GM12878 (cell line): ENCODE measurements around the gene TFF2. TPM values are rescaled to one million over a fixed set of nuclear protein-coding genes. Genes with fewer than 3 reads are reported as not detected.

Source experiments
- ATAC-seq: fragments of 200-7000 bp; cut with Tn5 transposase; 3 replicates; pipeline ENCODE4 v1.9.1; 2020; ENCODE audit warnings: mild to moderate bottlenecking, moderate library complexity
- BruUV-seq: library from RNA; stranded (reverse); fragments of 400-500 nt; replicated peaks from 2 replicates; lab custom pipeline; 2021; lab: Mats Ljungman, UMichigan
- CTCF ChIA-PET: fragments of 300-600 bp; sonication (Branson Sonifier 250); formaldehyde crosslinking; extraction: SDS; loops from one replicate; lab custom pipeline; 2021; ENCODE audit warnings: inconsistent platforms; lab: Yijun Ruan, JAX
- POLR2A ChIA-PET: fragments of 350-600 bp; formaldehyde crosslinking; extraction: SDS; loops from one replicate; lab custom pipeline; 2021; ENCODE audit warnings: inconsistent platforms; lab: Charles Lee
- RAD21 ChIA-PET: fragments of 300-600 bp; sonication (Branson Sonifier 250); formaldehyde crosslinking; loops from one replicate; lab custom pipeline; 2023; ENCODE audit warnings: antibody characterized with exemption; ENCODE audit not compliant: unreplicated experiment; lab: Charles Lee
- SMC1A ChIA-PET: fragments of 300-600 bp; sonication (Branson Sonifier 250); formaldehyde crosslinking; loops from one replicate; lab custom pipeline; 2023; ENCODE audit not compliant: unreplicated experiment, uncharacterized antibody; lab: Charles Lee
- DNase-seq: peaks from one replicate; pipeline ENCODE4 v3.0.0-alpha.2; 2011; ENCODE audit warnings: low read depth, low spot score
- FAIRE-seq: peaks from 3 replicates; lab custom pipeline; 2011; peaks lifted over from hg19 to GRCh38; lab: Jason Lieb, UNC
- H2AFZ ChIP-seq: 2 replicates; pipeline ENCODE4 v1.6.0; 2011; ENCODE audit warnings: low read depth, low read length, control low read depth; ENCODE audit not compliant: control insufficient read depth
- H3K27ac ChIP-seq: 2 replicates; pipeline ENCODE4 v1.5.1; 2011; ENCODE audit warnings: control low read depth; ENCODE audit not compliant: control insufficient read depth, insufficient read depth
- H3K27me3 ChIP-seq, 2 experiments: replicated peaks in 1 of 2; 2 replicates each; pipeline versions ENCODE4 v1.6.0 to v1.6.1; 2011; ENCODE audit warnings: low read length in 1 of 2; ENCODE audit not compliant: control insufficient read depth in 2 of 2, insufficient read depth in 2 of 2
- H3K36me3 ChIP-seq, 2 experiments: 2 replicates each; pipeline ENCODE4 v1.5.1; 2011; ENCODE audit warnings: low read length in 1 of 2; ENCODE audit not compliant: control insufficient read depth in 2 of 2, insufficient read depth in 2 of 2
- H3K4me1 ChIP-seq: 2 replicates; pipeline ENCODE4 v1.6.1; 2011; ENCODE audit warnings: mild to moderate bottlenecking, low read length, moderate library complexity, mixed read lengths; ENCODE audit not compliant: control insufficient read depth, insufficient read depth
- H3K4me2 ChIP-seq: 2 replicates; pipeline ENCODE4 v1.6.0; 2011; ENCODE audit warnings: control low read depth; ENCODE audit not compliant: control insufficient read depth, insufficient read depth
- H3K4me3 ChIP-seq: fragments of 200-600 bp; sonication (generic); 2 replicates; pipeline ENCODE4 v1.5.1; 2016
- H3K79me2 ChIP-seq: 2 replicates; pipeline ENCODE4 v1.6.0; 2011; ENCODE audit warnings: low read length; ENCODE audit not compliant: control insufficient read depth, insufficient read depth
- H3K9ac ChIP-seq: 2 replicates; pipeline ENCODE4 v1.8.0; 2011; ENCODE audit warnings: low read length, control low read depth, mixed read lengths; ENCODE audit not compliant: control insufficient read depth, insufficient read depth
- H3K9me3 ChIP-seq: replicated peaks from 3 replicates; pipeline ENCODE4 v1.5.1; 2011; ENCODE audit warnings: mild to moderate bottlenecking, low read length; ENCODE audit not compliant: control insufficient read depth, insufficient read depth
- H4K20me1 ChIP-seq: 2 replicates; pipeline ENCODE4 v1.6.0; 2011; ENCODE audit not compliant: control insufficient read depth, insufficient read depth
- BMI1 ChIP-seq: fragments of 450-650 bp; IDR thresholded peaks from 2 replicates; pipeline ENCODE4 v1.6.1; 2016; ENCODE audit warnings: mild to moderate bottlenecking, moderate library complexity, borderline replicate concordance
- NRF1 ChIP-seq: conservative IDR thresholded peaks from 2 replicates; pipeline ENCODE4 v1.6.1; 2011; ENCODE audit warnings: mild to moderate bottlenecking, low read depth, low read length, improper control_type of control experiment
- PAX5 ChIP-seq: IDR thresholded peaks from 2 replicates; pipeline ENCODE4 v1.6.1; 2011; ENCODE audit warnings: low read depth, low read length, borderline replicate concordance
- POLR2AphosphoS2 ChIP-seq: IDR thresholded peaks from 2 replicates; pipeline ENCODE4 v1.6.1; 2011; ENCODE audit warnings: low read depth, mild to moderate bottlenecking, low read length, improper control_type of control experiment, moderate library complexity
- RCOR1 ChIP-seq: conservative IDR thresholded peaks from 2 replicates; pipeline ENCODE4 v1.6.1; 2012; ENCODE audit warnings: low read depth, low read length, improper control_type of control experiment
- WRNIP1 ChIP-seq: IDR thresholded peaks from 2 replicates; pipeline ENCODE4 v1.6.1; 2011; ENCODE audit warnings: low read depth, low read length, improper control_type of control experiment, borderline replicate concordance
- WGBS: methylation state at CpG from one replicate; pipeline ENCODE4 v1.1.6; 2016; ENCODE audit warnings: low lambda C conversion rate; ENCODE audit not compliant: insufficient replicate concordance, insufficient coverage; ENCODE audit errors: missing lambda C conversion rate; 5-methylcytosine and 5-hydroxymethylcytosine counted together
- in situ Hi-C: fragments of 300-500 bp; cut with MboI; formaldehyde crosslinking; loops from 9 replicates; pipeline ENCODE4 v1.14.3; 2018; ENCODE audit warnings: mixed read lengths
- intact Hi-C: fragments of 100-400 bp; cut with micrococcal nuclease; formaldehyde crosslinking; loops from one replicate; pipeline ENCODE4 v1.14.2; 2022; ENCODE audit not compliant: unreplicated experiment
- polyA plus RNA-seq, 11 experiments: library from polyadenylated mRNA; depleted of rRNA in 4 of 11; unstranded in 6 of 11; stranded (reverse) in 5 of 11; fragments of >200 nt; fragmentation: Nextera tagmentation in 4 of 11; fragmentation: Illumina TruSeq in 1 of 11; extraction: Ambion mirVana in 4 of 11; extraction: Trizol in 1 of 11; gene quantifications; 1 replicate in 1 of 11; 2 replicates in 10 of 11; pipeline versions ENCODE4 v1.2.1 to v1.2.3, GENCODE V29; 2011 to 2016; ENCODE audit warnings: inconsistent platforms in 2 of 11, missing spikeins in 2 of 11, low read depth in 1 of 11
- total RNA-seq, 4 experiments: library from RNA; depleted of rRNA in 3 of 4; stranded (reverse); fragments of >200 nt in 3 of 4; fragmentation: Illumina TruSeq in 1 of 4; extraction: Trizol in 1 of 4; gene quantifications; 2 replicates each; pipeline versions ENCODE4 v1.2.1 to v1.2.3, GENCODE V29; 2013 to 2021
- TF ChIP-seq, protein P1 (sequence below): IDR thresholded peaks from 2 replicates; pipeline ENCODE4 v1.6.1; 2012; ENCODE audit warnings: mild to moderate bottlenecking, low read depth, low read length
- TF ChIP-seq, protein P2 (sequence below): fragments of 450-650 bp; IDR thresholded peaks from 2 replicates; pipeline ENCODE4 v1.6.1; 2018; ENCODE audit warnings: mild to moderate bottlenecking, low read depth, moderate library complexity; ENCODE audit not compliant: partially characterized antibody

The TFF2 gene
- total and polyA plus RNA-seq, 10 of the 15 experiments (the other 5 are each of a cell fraction or from before 2014, with no cell fraction given) = 0.56 TPM; not detected in 9

DNA sequence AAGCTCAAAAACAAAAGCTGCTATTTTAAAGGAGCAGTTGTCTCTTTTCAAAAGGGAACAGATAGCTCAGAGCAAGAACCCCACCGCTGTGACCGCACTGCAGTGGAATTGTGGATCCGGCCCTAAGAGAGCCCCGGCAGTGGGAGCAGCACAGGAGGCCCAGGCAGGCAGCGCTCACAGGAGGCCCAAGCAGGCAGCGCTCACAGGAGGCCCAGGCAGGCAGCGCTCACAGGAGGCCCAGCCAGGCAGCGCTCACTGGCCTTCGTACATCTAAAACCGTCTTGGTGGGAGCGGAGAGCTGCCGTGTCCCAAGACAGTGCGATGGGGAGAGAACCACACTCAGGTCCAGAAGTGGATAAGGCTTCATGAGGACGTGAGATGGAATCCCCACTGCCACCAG is 39.6 kb downstream of the TFF2 start:
- Histone ChIP-seq H4K20me1 (no peaks in the 10 kb centered on the region), H3K4me1 (no peaks in the 10 kb centered on the region), H3K4me2 (no peak overlapping the region), H3K27ac (no peak overlapping the region), H2AFZ (no peak overlapping the region), H3K9me3 (no peaks in the 10 kb centered on the region), H3K36me3 (no peaks in the 10 kb centered on the region), H3K4me3 (no peak overlapping the region), H3K27me3 (no peaks in the 10 kb centered on the region), H3K79me2 (no peaks in the 10 kb centered on the region), H3K9ac (no peak overlapping the region)
- ChIA-PET SMC1A (interaction anchor here (0.6 to 4.1 kb wide), 24 partner anchors 8 to 228 kb away, joined by 3 to 28 read pairs (median 5); no protein-coding TSS in a partner anchor), CTCF (interaction anchor here (0.6 to 4.8 kb wide), 33 partner anchors 8 to 226 kb away, joined by 3 to 68 read pairs (median 6); no protein-coding TSS in a partner anchor), RAD21 (interaction anchor here (0.6 to 3.1 kb wide), 28 partner anchors 9 to 226 kb away, joined by 3 to 45 read pairs (median 6); partner anchors contain the start of gene TMPRSS3), POLR2A (interaction anchor here (0.8 to 1.3 kb wide), 2 partner anchors 25 to 225 kb away, joined by 3 read pairs; no protein-coding TSS in a partner anchor)
- intact Hi-C loops = no loop called here
- FAIRE-seq (no peak), DNase-seq (no peak), ATAC-seq (no peak)
- no peak for TF ChIP-seq PAX5
- TF ChIP-seq, protein P1, sequence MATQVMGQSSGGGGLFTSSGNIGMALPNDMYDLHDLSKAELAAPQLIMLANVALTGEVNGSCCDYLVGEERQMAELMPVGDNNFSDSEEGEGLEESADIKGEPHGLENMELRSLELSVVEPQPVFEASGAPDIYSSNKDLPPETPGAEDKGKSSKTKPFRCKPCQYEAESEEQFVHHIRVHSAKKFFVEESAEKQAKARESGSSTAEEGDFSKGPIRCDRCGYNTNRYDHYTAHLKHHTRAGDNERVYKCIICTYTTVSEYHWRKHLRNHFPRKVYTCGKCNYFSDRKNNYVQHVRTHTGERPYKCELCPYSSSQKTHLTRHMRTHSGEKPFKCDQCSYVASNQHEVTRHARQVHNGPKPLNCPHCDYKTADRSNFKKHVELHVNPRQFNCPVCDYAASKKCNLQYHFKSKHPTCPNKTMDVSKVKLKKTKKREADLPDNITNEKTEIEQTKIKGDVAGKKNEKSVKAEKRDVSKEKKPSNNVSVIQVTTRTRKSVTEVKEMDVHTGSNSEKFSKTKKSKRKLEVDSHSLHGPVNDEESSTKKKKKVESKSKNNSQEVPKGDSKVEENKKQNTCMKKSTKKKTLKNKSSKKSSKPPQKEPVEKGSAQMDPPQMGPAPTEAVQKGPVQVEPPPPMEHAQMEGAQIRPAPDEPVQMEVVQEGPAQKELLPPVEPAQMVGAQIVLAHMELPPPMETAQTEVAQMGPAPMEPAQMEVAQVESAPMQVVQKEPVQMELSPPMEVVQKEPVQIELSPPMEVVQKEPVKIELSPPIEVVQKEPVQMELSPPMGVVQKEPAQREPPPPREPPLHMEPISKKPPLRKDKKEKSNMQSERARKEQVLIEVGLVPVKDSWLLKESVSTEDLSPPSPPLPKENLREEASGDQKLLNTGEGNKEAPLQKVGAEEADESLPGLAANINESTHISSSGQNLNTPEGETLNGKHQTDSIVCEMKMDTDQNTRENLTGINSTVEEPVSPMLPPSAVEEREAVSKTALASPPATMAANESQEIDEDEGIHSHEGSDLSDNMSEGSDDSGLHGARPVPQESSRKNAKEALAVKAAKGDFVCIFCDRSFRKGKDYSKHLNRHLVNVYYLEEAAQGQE = no peak
- TF ChIP-seq, protein P2, sequence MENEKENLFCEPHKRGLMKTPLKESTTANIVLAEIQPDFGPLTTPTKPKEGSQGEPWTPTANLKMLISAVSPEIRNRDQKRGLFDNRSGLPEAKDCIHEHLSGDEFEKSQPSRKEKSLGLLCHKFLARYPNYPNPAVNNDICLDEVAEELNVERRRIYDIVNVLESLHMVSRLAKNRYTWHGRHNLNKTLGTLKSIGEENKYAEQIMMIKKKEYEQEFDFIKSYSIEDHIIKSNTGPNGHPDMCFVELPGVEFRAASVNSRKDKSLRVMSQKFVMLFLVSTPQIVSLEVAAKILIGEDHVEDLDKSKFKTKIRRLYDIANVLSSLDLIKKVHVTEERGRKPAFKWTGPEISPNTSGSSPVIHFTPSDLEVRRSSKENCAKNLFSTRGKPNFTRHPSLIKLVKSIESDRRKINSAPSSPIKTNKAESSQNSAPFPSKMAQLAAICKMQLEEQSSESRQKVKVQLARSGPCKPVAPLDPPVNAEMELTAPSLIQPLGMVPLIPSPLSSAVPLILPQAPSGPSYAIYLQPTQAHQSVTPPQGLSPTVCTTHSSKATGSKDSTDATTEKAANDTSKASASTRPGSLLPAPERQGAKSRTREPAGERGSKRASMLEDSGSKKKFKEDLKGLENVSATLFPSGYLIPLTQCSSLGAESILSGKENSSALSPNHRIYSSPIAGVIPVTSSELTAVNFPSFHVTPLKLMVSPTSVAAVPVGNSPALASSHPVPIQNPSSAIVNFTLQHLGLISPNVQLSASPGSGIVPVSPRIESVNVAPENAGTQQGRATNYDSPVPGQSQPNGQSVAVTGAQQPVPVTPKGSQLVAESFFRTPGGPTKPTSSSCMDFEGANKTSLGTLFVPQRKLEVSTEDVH = no peak
- TF ChIP-seq POLR2AphosphoS2 = no peak
- no peak for TF ChIP-seq BMI1
- no peak for TF ChIP-seq WRNIP1
- no peak for TF ChIP-seq RCOR1
- no peak for TF ChIP-seq NRF1
- no TSS peak for BruUV-seq
- in situ Hi-C loops = no loop called here
- 68% methylated on average over 12 of the region's 14 CpGs for WGBS
